ENCODE results near the gene TMEM144. TPM values are rescaled to one million over a fixed set of nuclear protein-coding genes. Genes with fewer than 3 reads are reported as not detected.

Gene TMEM144
- total and polyA plus RNA-seq, 8 donors = 4.6 to 16.8 (median 6.4) TPM

- Histone ChIP-seq H3K27me3 (no peaks in the 10 kb centered on the region), H3K4me1 (peaks cover 0 to 3% of the 10 kb centered on the region in 2 donors), H3K9me3 (no peaks in the 10 kb centered on the region), H3K27ac (no peak overlapping the region), H3K4me3 (no peak overlapping the region), H3K36me3 (no peaks in the 10 kb centered on the region)
- DNase-seq (no peak), ATAC-seq (no peak)
- intact Hi-C loops (cut with DNase I) = no loop called here
- no peak for TF ChIP-seq CTCF (IDR thresholded peaks at IDR 0.05)
These were observed 6.4 kb upstream of the TMEM144 start for GRCh38 chr4:158203929-158204328.

- H3K4me3 ChIP-seq = peak overlapping the region in 1 of 2 donors; percentile 39
- H3K27me3 ChIP-seq = no peaks in the 10 kb centered on the region
- peaks cover 7 to 23% of the 10 kb centered on the region in 2 donors for H3K4me1 ChIP-seq
- peak overlapping the region; percentile 87 to 89 for H3K27ac ChIP-seq
- DNase-seq (no peak), ATAC-seq (peak; percentile 25)
- H3K36me3 ChIP-seq = peaks cover 0 to 3% of the 10 kb centered on the region in 2 donors
- H3K9me3 ChIP-seq = no peaks in the 10 kb centered on the region
- no peak for TF ChIP-seq CTCF (IDR thresholded peaks at IDR 0.05)
- intact Hi-C loops (cut with DNase I) = no loop called here
These were observed 1.2 kb upstream of the TMEM144 start for GRCh38 chr4:158208963-158209640.

- H3K36me3 ChIP-seq = peaks cover 0 to 3% of the 10 kb centered on the region in 2 donors
- peak overlapping the region; percentile 32 to 39 for H3K4me3 ChIP-seq
- peak; percentile 19 for ATAC-seq
- DNase-seq = no peak
- H3K9me3 ChIP-seq = no peaks in the 10 kb centered on the region
- TF ChIP-seq CTCF (IDR thresholded peaks at IDR 0.05) = no peak
- peaks cover 7 to 23% of the 10 kb centered on the region in 2 donors for H3K4me1 ChIP-seq
- intact Hi-C loops (cut with DNase I) = no loop called here
- no peaks in the 10 kb centered on the region for H3K27me3 ChIP-seq
- no peak overlapping the region for H3K27ac ChIP-seq
These were observed 936 bp downstream of the TMEM144 start for GRCh38 chr4:158211222-158211621.

GRCh38 chr4:158213466-158213865 is 3.2 kb downstream of the TMEM144 start:
- Histone ChIP-seq H3K27me3 (no peaks in the 10 kb centered on the region), H3K4me1 (peaks cover 7 to 23% of the 10 kb centered on the region in 2 donors), H3K27ac (no peak overlapping the region), H3K9me3 (no peaks in the 10 kb centered on the region), H3K36me3 (peaks cover 0 to 3% of the 10 kb centered on the region in 2 donors), H3K4me3 (no peak overlapping the region)
- no peak for TF ChIP-seq CTCF (IDR thresholded peaks at IDR 0.05)
- intact Hi-C loops (cut with DNase I) = no loop called here
- DNase-seq (no peak), ATAC-seq (no peak)

GRCh38 chr4:158214856-158215255 is 4.6 kb downstream of the TMEM144 start:
- Histone ChIP-seq H3K27ac (no peak overlapping the region), H3K9me3 (no peaks in the 10 kb centered on the region), H3K4me1 (peaks cover 7 to 14% of the 10 kb centered on the region in 2 donors), H3K27me3 (no peaks in the 10 kb centered on the region), H3K4me3 (no peak overlapping the region), H3K36me3 (peaks cover 0 to 3% of the 10 kb centered on the region in 2 donors)
- TF ChIP-seq CTCF (IDR thresholded peaks at IDR 0.05) = no peak
- no peak for DNase-seq
- no peak for ATAC-seq
- intact Hi-C loops (cut with DNase I) = no loop called here
